HG03103 (cell line): ENCODE results near the gene WDR64.
"Not testable (repeated sequence)": the region's sequence is repeated elsewhere in the genome, so short reads cannot be mapped to it uniquely, and the experiment has no call there.

Source experiments
- ATAC-seq: cut with Tn5 transposase; IDR thresholded peaks from one replicate; pipeline ENCODE4 v1.9.1; 2021; ENCODE audit warnings: low read depth; ENCODE audit not compliant: unreplicated experiment

WDR64 gene

DNA sequence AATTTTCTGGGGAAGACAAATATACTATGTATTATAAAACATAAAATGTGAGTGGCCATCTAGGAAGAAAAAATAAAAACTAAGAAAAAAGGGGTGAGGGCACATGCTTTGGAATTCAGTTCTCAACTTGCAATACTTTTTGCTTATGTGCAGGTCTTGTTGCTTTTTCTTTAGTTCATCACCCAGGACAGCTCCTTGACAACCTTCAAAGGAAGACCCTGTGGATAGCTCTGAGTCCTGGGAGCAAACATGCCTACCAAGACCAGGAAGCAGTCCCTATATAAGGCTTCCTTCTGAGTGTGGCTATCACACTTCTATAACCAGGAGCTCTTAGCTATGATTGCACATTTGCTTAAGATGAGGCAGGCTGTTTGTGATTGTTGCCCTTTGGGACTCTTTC, 78.0 kb downstream of the WDR64 start:
- ATAC-seq, result no peak

DNA sequence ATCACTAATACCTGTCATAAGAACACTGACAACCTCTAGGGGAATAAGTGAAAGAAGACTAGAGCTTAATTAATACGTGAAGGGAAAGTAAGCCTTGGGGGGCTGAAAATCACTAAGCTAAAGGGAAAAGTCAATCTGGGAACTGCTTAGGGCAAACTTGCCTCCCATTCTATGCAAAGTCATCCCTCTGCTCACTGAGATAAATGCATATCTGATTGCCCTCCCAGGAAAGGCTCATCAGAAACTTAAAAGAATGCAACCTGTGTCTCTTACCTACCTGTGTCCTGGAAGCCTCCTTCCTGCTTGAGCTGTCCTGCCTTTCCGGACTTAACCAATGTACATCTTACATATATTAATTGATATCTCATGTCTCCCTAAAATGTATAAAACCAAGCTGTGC, 81.8 kb downstream of the WDR64 start:
- no peak for ATAC-seq

DNA sequence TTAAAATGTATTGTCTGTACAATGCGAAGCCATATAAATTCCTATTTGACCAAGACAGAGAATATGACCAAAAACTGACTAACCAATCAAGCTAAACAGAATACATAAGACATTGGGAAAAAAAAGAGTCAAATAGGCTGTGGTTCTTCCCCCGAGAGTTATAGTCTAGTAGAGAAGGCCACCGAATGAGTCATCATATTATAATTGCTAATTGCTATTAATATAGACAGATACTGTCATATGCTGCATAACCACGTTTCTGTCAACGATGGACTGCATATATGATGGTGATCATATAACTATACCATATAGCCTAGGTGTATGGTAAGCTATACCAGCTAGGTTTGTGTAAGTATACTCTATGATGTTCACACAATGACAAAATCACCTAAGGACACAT, 82.5 kb downstream of the WDR64 start:
- no peak for ATAC-seq

DNA sequence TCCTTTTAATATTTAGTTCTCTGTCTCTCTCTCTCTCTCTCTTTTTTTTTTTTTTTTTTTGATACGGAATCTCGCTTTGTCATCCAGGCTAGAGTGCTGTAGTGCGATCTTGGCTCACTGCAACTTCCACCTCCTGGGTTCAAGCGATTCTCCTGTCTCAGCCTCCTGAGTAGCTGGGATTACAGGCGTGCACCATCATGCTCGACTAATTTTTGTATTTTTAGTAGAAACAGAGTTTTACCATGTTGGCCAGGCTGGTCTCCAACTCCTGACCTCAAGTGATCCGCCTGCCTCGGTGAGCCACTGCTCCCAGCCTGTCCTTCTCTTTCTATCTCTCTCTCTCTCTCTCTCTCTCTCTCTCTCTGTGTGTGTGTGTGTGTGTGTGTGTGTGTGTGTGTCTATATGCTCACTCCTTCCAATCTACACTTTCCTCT, 83.4 kb downstream of the WDR64 start:
- not testable (repeated sequence) for ATAC-seq

DNA sequence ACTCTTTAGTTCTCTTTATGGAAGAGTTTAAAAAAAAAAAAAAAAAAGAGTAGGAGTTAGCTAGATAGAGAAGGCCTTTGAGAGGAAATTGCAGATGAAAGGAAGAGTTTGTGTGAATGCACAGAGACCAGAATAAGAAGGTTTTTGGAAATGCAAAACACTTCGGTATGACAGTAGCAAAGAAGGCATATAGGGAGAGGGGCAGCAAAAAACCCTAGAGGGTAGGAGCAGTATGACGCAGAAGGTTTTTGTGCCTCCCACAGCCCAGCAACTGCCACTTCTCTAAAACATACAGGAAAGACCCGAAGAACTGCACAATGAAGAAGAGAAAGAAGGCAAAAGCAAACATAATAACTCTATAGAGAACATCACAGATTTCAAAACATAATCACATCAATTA, 84.3 kb downstream of the WDR64 start:
- ATAC-seq, result no peak

DNA sequence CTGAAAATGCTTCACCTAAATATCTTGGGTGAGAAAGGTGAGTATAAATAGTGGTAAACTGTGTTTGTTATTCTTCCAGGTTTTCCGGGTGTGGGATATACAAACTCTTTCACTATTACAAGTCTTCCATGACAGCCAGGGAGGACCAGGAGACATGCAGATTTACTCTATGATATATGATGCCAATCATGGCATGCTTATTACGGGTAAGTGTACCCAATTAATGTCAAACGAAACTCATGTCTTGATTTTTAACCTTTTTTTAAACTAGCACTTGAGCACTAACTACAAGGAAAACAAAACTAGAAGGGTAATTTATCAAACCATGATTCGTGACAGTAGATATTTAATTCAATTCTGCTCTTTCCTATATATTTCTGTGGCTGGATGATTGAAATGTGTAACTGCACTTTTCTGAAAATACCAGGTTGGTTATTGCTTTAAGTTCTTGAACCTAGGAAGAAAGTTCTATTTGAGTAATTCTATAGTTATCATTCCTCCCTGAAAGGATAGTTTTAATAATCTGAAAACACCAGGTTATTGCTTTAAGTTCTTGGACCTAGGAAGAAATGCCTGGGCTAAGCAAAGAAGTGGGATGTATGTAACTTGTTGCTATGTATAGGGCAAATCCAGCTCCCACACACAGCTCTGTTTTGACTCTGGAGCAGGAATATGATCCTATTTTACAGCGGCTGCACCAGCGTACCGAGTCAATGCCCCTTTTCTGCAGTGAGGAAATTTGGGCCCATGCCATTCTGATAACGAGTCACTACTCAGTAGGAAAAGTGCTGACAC, 86.4 kb downstream of the WDR64 start:
- no peak for ATAC-seq

DNA sequence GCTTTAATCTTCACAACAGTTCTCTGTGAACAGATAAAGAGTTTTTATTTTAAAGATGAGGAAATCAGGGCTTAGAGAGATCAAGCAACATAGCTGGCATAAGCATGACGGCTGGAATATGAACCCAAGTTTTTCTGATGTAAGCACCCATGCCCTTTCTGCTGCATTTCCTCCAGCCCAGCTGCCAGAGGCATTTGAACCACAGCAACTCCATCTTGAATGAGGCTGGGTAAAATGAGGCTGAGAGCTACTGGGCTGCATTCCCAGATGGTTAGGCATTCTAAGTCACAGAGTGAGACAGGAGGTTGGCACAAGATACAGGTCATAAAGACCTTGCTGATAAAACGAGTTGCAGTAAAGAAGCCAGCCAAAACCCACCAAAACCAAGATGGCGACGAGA, 90.0 kb downstream of the WDR64 start:
- ATAC-seq, result no peak

DNA sequence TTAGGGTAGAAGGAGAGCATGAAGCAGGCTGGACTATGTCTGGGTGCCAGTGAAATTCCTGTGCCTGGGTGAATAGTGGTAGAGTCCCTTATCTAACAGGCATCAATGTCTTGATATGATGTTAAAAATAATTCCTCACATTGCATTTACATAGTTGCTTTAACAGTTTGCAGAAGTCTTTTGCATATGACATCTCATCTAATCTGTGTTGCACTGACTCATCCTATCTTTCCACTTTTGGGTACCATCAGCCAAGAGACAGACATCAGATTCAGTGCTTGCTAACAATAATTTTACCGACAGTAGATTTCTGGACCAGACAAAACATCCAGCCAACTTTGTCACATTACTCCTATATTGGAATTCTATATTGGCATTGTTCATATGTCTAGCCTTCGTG, 92.5 kb downstream of the WDR64 start:
- ATAC-seq, result no peak

DNA sequence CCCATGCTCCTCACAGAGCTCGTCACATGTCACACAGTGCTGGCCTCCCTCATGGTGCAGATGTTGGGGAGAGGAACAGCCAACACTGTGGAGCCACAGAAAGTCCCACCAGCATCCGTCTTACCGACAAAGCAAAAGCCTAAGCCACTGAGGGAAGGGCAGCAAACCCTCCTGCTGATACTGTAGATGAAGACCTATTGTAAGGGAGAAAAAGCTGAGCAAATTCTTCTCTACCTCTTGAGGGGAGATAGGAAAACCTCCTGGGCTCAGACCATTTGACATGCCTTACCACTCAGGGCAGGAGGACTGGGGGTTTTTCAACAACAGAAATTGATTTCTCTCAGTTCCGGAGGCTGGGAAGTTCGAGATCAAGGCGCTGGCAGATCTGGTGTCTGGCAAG, 95.9 kb downstream of the WDR64 start:
- no peak for ATAC-seq

DNA sequence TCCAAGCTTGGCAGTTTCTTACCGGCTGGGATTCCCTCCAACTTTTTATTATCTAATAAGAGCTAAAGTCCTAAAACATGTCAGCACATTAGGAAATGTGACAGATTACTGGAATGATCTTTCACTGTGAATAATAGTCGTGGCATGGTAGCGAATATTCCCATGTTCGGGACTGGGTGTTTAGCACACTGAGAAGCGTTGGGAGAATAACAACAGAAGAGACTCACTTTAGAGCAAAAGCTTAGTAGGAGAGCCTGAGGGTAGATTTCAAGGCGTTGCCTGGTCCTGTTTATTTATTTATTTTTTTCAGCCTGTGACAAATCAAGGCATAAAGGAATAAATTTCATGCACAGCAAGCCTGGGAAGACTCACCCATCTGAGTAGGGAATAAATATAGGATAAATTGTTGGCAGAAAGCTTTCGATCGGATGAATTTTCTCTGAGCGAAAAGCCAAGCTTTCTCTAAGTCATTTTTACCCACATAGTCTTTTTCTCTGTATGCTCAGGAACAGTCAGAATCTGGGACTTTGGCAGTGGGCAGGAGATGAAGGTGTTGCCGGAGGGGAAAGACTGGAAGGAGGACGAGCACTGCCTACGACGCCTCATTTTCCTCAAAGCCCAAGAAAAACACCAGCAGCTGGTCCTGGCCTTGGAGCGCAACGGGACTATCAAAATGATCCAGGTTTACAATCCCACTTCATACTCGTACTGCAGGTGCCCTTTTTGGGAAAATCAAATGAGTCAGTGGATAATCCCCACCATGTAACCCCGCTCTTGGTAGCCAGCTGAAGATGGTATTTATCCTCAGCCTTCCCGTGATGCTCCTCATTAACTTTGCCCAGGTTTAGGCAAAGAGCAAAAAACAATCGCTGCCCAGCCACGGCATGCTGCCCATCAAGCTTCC, 97.2 kb downstream of the WDR64 start:
- ATAC-seq, result no peak

DNA sequence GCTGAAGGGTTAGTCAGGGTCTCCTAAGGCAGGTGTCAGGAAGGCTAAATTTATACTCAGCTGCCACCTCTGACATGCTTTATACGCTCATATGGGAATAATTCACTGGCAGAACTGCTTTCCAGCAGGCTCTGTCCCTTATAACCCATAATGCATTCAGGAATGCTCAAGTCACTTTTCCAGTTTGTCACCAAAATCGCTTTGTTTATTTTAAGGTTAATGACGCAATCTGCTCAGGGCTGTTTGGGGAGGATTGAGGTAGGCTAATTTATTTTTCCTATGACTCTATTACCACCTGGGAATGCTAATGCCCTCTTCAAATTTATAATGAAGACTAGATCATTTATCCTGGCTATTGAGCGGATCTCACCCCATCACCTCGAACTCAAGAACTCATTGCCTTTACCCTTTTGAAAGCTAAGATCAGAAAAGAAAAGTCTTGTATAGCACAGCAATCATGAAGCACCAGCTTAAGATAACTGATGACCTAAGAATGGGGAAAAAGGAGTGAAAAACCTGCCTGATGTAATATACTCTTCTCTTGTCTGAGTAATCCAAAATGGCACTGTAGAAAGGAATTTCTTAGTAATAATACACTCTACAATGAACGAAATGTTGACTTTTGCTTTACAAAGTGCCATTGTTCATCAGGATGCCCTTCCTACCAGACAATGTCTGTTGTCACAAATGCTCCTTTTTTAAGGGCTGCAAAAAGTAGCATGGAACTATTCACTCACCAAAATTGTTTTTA, 98.0 kb downstream of the WDR64 start:
- ATAC-seq, result no peak

DNA sequence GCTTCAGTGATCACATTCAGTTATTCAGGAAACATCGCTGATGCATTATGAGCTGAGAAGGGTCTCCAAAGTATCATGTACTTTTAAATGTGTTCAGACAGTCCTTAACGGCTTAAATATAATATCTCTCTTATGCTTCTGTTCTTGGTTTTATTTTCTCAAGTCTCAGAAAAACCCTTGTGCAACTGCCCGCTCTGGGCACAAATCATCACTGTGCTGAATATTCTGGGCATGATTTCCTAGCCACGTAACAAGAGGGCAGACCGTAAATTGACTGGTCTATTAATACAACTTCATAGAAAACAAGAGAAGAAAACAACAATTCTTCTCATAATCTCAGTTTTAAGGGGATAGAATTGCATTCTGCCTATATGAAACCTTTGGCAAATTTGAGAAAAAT, 99.4 kb downstream of the WDR64 start:
- ATAC-seq, result no peak

DNA sequence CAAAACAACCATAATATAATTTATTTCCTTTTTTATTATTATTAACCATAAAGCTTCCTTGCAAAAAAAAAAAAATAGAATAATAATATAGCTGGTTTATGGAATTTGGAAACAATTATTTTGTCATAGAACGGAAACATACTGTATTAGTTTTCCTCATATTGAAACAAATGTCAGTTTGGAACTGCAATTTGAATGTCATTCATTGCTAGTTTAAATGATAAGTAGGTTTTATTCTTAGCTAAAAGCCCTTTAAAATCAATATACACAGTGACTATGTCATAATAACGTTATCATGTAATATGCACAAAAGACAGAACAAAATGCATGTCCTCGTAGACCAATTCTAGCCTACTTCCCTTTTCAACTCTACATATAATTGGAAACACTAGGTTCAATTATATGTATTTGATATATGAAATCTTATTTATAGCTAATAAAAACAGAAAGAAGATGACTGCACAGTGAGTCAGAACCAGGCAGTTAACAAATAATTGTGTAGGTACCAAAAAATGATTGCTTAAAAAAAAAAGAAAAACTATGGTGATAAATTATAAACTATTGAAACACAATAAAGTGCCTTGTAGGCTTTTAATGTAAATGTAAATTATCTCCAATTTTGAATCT, 110.7 kb downstream of the WDR64 start:
- ATAC-seq, result no peak

DNA sequence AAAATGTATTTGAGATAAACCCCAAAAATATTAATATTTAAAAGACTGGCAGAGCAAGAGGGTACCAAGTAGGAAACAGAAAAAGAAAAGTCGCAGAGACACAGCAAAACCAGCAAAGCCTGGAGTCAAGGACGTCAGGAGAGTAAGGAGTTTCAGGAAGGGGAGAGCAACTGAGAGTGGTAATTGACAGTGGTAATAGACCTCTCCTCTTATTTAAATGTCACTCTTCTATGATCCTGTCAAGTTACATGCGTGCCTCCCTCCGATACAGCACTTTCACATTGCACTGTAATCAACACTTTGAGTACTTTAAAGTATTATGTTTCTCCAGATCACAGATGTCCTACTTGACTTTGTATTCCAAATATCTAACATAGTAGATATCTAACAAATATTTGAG, 113.3 kb downstream of the WDR64 start:
- no peak for ATAC-seq

DNA sequence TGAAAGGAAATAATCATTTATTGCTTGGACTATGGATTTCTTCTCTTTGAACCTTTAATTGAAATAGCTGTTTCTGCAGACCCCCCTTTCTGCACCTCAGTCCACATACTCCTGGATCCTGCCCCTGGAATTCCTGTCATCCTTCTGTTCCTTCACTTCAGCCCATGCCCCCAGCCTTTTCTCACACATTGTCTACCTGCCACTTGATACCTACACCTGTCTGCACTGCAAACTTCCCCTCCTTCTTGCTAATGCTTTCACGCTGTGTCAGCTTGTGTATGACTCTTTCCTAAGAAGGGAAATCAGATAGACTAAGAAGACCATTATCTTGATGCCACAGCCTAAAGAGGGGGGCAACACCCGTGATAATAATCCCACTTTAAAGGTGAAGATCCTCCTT, 115.7 kb downstream of the WDR64 start:
- no peak for ATAC-seq

DNA sequence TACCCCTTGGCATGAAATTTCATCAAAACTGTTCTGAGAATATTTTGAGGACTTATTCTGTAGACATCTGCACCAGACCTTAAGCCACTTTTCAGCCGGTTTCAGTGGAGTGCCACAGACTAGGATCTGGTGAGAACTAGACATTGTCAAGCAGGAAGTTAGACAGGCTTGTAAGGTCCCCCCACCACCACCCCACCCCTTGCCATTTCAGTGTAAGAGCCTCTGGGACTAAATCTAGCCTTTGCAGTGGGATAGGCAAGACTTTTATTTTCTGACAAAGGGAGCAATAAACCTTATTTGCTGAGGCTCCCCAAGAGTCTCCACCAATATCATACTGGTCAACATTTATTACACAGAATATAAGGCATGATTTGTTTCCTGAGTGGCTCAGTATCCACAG, 118.0 kb downstream of the WDR64 start:
- ATAC-seq, result no peak

DNA sequence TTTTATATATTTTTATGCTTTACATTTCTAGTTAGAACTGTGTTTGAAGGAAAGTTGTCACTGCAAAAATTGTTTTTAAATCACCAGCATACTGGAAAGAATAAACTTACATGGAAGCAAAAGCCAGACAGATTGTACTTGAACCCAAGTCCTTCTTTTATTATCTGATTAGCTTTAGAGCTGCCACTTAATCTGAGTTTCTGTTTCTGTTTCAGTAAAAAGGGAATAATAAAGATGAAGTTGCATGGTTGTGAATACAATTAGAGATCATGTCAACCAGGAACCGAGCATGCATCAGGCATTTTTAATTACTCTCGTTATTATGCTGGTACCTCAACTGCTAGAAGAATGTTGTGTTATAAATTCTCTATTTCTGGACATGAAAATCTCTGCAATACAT, 119.0 kb downstream of the WDR64 start:
- no peak for ATAC-seq

DNA sequence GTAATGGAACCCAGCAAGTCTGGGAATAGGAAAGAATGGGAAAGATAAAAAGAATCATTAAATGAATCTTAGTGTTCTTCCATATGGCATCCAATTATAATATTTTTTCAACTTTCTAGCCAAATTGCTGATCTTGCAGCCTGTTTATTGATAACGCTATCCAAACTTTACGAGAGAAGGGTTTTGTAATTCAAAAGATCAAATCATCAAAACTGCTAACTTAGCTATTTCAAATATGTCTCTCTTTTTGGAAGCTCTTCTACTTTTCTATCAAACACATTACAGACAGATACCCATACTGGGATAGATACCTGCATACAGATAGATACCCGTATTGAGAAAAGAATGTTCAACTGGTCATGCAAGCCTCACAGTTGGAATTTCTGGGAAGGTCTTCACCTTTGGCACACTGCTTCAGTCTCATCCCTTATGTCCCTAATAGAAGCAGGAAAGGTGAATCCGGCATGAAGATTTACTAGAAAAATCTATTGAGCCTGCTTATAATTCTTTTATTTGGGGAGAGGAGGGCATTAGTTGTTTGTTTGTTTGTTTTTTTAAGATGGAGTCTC, 120.9 kb downstream of the WDR64 start:
- ATAC-seq, result no peak

DNA sequence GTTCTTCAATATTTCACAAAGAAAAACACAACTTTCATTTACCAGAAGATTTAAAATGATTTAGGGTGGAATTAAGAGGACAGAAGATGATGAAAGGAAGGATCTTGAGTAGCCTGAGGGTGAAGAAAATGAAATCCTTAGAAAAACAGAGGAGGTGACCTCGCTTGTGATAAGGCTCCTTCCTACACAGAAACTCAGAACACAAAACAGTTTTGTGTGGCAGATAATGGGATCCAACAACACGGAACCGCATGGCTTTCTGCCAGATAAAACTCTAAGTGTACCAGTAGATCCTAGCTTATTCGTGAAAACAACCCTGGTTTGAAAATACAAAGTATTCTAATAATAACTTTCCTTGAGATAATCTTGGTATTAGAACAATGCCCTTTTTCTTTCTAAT, 121.9 kb downstream of the WDR64 start:
- ATAC-seq, result no peak

DNA sequence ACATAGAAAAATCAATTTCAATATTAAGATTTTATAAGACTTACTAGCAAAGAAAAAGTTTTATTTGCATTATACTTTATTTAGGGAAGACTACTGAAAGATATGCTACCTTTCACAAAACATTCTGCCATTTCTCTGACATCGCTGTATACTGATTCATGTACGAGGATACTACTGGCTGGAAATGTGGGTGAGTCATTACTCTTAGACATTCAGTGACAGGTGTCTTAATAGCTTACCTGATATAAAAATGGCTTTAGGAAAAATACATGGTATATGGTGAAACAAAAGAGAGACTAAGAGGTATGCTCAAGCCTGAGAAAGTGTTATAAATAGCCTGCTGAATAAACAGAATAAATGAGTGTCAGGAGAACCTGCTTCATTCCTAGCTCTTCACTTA, 122.9 kb downstream of the WDR64 start:
- no peak for ATAC-seq
